Measurements from ENCODE around the gene PPP2R2C. TPM values are rescaled to one million over a fixed set of nuclear protein-coding genes. Genes with fewer than 3 reads are reported as not detected.

The PPP2R2C gene
- total and polyA plus RNA-seq, 2 of the 4 experiments (the other 2 are of a cell fraction), result 0.03 TPM; not detected in 1

GRCh38 chr4:6367371-6367851, 105.0 kb downstream of the PPP2R2C start:
- no peak overlapping the region for H3K9ac ChIP-seq (ENCODE audit: low read depth, low read length)
- H3K4ac ChIP-seq (ENCODE audit: low read depth, low read length), result no peak overlapping the region
- H2AFZ ChIP-seq (replicated peaks; ENCODE audit: low read length, poor library complexity), result no peak overlapping the region
- H2BK15ac ChIP-seq (ENCODE audit: low read depth, low read length), result no peak overlapping the region
- H3K36me3 ChIP-seq (ENCODE audit: control insufficient read depth, insufficient read depth, low read length), result no peaks in the 10 kb centered on the region
- no peak overlapping the region for H3K23ac ChIP-seq (ENCODE audit: low read depth, low read length)
- no peak overlapping the region for H4K5ac ChIP-seq (ENCODE audit: low read depth, low read length)
- ChIA-PET CTCF (no interaction called here), POLR2A (ENCODE audit: unreplicated experiment) (no interaction called here)
- H3K56ac ChIP-seq (ENCODE audit: extremely low read depth, insufficient read depth, low read length), result no peak overlapping the region
- no peak overlapping the region for H3K14ac ChIP-seq (replicated peaks; ENCODE audit: low read depth, low read length)
- H2BK20ac ChIP-seq (ENCODE audit: low read depth, low read length), result no peak overlapping the region
- no peak overlapping the region for H3K27ac ChIP-seq (ENCODE audit: insufficient read depth, low read length)
- no peaks in the 10 kb centered on the region for H3K9me3 ChIP-seq (ENCODE audit: control insufficient read depth, insufficient read depth, low read length)
- no peak overlapping the region for H2AK5ac ChIP-seq (ENCODE audit: low read depth, low read length)
- no peak for ATAC-seq (ENCODE audit: low read depth)
- dilution Hi-C loops (cut with HindIII; ENCODE audit: low sequenced_read_pairs, unreplicated experiment), result no loop called here
- no peak for TF ChIP-seq POLR2A (IDR thresholded peaks at IDR 0.05; ENCODE audit: low read depth, low read length)
- H3K79me1 ChIP-seq (ENCODE audit: low read depth in 1 of 2, low read length in 2 of 2), result no peaks in the 10 kb centered on the region
- H4K91ac ChIP-seq (ENCODE audit: insufficient read depth, low read depth, low read length), result no peak overlapping the region
- no peak overlapping the region for H4K8ac ChIP-seq (ENCODE audit: low read depth in 2 of 2, low read length in 2 of 2)
- no peaks in the 10 kb centered on the region for H3K9me1 ChIP-seq (ENCODE audit: insufficient read depth, low read length)
- WGBS, 2 experiments (ENCODE audit: extremely low coverage in 2 of 2, insufficient read length in 1 of 2), result 40% methylated on average over 1 of the region's 8 CpGs; no CpG with 5 or more reads in 1 of the 2 experiments
- in situ Hi-C loops (cut with MboI; ENCODE audit: low sequenced_read_pairs), result no loop called here
- no peak overlapping the region for H2BK5ac ChIP-seq (ENCODE audit: low read depth, low read length, poor library complexity, severe bottlenecking)
- intact Hi-C loops (cut with micrococcal nuclease), result no loop called here
- no peak overlapping the region for H3K4me3 ChIP-seq (ENCODE audit: insufficient read depth, low read depth, low read length)
- no peak overlapping the region for H2AK9ac ChIP-seq (replicated peaks; ENCODE audit: low read depth, low read length, poor library complexity)
- no peaks in the 10 kb centered on the region for H4K20me1 ChIP-seq (ENCODE audit: insufficient read depth, low read length)
- H3K18ac ChIP-seq (ENCODE audit: low read depth, low read length), result no peak overlapping the region
- H3K4me1 ChIP-seq (ENCODE audit: control insufficient read depth, insufficient read depth, low read length), result no peaks in the 10 kb centered on the region
- DNase-seq, result no peak
- peaks cover 22% of the 10 kb centered on the region for H3K27me3 ChIP-seq (ENCODE audit: control insufficient read depth, insufficient read depth, low read length)
- no TSS peak for BruUV-seq (replicated peaks)
- no peak overlapping the region for H3K4me2 ChIP-seq (ENCODE audit: low read depth, low read length)
- H2BK120ac ChIP-seq (ENCODE audit: low read depth, low read length), result no peak overlapping the region

Measured in IMR-90 (cell line).